ENCODE measurements around the gene ACTG1.

Gene ACTG1

DNA sequence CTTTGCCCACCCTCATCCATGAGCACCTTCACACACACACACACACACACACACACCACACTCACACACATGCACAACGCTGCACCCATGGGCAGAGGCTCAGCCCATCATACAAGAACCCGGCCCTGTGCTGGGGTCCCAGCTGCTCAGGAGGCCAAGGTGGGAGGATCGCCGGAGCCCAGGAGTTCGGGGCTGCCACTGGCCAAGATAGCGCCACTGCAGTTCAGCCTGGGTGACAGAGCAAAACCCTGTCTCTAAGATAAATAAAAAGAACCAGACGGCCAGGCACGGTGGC, 12.2 kb upstream of the ACTG1 start:
- no peaks in the 10 kb centered on the region for H3K9me3 ChIP-seq (ENCODE audit: severe bottlenecking)
- H3K27ac ChIP-seq, result no peak overlapping the region
- TF ChIP-seq CTCF (IDR thresholded peaks at IDR 0.05; ENCODE audit: low read depth, low read length), result no peak
- H3K27me3 ChIP-seq (ENCODE audit: insufficient read depth, low read depth, severe bottlenecking), result no peaks in the 10 kb centered on the region
- H3K36me3 ChIP-seq, result no peaks in the 10 kb centered on the region
- H3K4me3 ChIP-seq (ENCODE audit: low read depth, low read length), result no peak overlapping the region
- DNase-seq, result no peak

GRCh38 chr17:81524039-81524864, 11.7 kb upstream of the ACTG1 start:
- Histone ChIP-seq H3K27ac (no peak overlapping the region), H3K4me3 (ENCODE audit: low read depth, low read length) (no peak overlapping the region), H3K36me3 (no peaks in the 10 kb centered on the region), H3K27me3 (ENCODE audit: insufficient read depth, low read depth, severe bottlenecking) (no peaks in the 10 kb centered on the region), H3K9me3 (ENCODE audit: severe bottlenecking) (no peaks in the 10 kb centered on the region)
- no peak for TF ChIP-seq CTCF (IDR thresholded peaks at IDR 0.05; ENCODE audit: low read depth, low read length)
- DNase-seq, result no peak

DNA sequence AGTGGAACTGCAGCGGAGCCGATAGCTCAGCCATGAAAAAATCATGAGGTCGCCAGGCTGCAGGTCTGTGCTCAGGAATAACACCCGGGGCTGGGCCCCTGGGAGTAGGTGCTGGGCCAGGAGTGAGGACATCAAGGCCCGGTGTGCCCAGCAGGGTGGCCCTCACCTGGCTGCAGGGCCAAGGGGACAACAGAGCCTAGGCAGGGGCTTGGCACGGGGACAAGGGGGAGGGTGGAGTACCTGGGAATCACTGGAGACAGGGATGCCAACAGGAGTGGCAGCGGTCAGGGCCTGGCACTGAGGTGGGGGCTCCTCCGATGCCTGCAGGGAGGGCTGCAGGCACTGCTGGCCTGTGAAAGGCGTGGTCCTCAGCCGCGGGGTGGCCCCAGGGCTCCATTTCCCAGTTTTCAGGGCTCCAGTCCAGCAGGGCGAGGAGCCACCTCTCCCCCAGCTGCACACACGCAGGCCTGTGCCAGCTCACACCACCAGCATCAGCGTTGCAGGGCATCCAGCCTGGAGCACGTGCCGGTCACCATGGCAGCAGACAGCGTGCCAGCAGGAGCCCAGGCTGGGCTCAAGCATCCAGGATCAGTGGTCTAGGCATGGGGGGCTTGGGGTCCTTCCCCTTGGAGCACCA, 10.9 kb upstream of the ACTG1 start:
- Histone ChIP-seq H3K27me3 (ENCODE audit: insufficient read depth, low read depth, severe bottlenecking) (no peaks in the 10 kb centered on the region), H3K36me3 (no peaks in the 10 kb centered on the region), H3K9me3 (ENCODE audit: severe bottlenecking) (no peaks in the 10 kb centered on the region), H3K4me3 (ENCODE audit: low read depth, low read length) (no peak overlapping the region), H3K27ac (no peak overlapping the region)
- no peak for DNase-seq
- TF ChIP-seq CTCF (IDR thresholded peaks at IDR 0.05; ENCODE audit: low read depth, low read length), result no peak; the same call in 1 of the 2 replicates

- peak; percentile 70 for DNase-seq
- H3K4me3 ChIP-seq (ENCODE audit: low read depth, low read length), result no peak overlapping the region
- TF ChIP-seq CTCF (IDR thresholded peaks at IDR 0.05; ENCODE audit: low read depth, low read length), result peak; percentile 25; the same call in 1 of the 2 replicates
These were observed 10.1 kb upstream of the ACTG1 start for GRCh38 chr17:81522491-81523401.

DNA sequence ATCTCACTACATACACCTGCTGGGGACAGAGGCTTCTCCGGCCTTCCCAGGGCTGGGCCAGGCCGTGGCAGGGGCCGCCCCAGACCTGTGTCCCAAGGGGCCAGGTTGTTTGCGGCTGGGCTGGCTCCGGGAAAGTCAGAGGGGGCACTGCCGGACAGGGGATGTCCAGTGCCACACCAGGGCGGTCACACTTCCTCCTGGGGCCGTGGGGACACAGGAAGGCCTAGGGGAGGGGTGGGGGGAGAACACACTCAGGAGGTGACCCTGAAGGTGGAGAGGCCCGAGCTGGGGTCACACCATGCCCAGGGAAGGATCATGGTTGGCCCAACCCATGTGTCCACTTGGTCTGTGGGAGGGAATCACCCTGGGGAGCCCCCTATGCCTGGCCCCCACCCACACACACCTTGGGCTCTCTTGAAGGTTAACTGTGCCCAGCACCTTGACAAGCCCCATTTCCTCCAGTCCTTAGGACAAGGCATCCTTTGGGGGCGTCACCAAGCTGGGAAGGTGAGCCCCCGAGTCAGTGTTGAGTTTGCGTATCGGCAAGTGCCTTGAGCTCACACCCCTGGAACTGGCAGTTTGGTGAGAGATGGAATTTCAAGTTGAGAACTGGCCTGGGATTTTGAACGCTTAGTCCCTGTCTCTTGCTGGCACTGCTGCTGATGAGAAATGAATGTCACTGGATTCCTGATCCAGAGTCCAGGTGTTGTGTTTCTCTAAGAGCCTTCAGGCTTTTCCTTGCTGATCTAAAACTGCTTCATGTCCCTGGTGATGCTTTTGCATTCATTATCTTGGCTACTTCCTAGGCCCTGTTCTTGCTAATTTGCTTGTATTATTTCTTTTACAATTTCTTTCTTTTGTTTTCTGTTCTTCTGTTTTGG, 7.7 kb upstream of the ACTG1 start:
- H3K27ac ChIP-seq, result peak overlapping the region; percentile 59
- no peak for TF ChIP-seq CTCF (IDR thresholded peaks at IDR 0.05; ENCODE audit: low read depth, low read length)
- no peaks in the 10 kb centered on the region for H3K27me3 ChIP-seq (ENCODE audit: insufficient read depth, low read depth, severe bottlenecking)
- H3K36me3 ChIP-seq, result no peaks in the 10 kb centered on the region; the same call in 1 of the 2 replicates
- H3K9me3 ChIP-seq (ENCODE audit: severe bottlenecking), result no peaks in the 10 kb centered on the region
- DNase-seq, result no peak
- H3K4me3 ChIP-seq (ENCODE audit: low read depth, low read length), result peak overlapping the region; percentile 41

More at GRCh38 chr17:81522491-81523401, 10.1 kb upstream of the ACTG1 start:
- no peaks in the 10 kb centered on the region for H3K9me3 ChIP-seq (ENCODE audit: severe bottlenecking)
- H3K27ac ChIP-seq, result no peak overlapping the region
- no peaks in the 10 kb centered on the region for H3K27me3 ChIP-seq (ENCODE audit: insufficient read depth, low read depth, severe bottlenecking)
- H3K36me3 ChIP-seq, result no peaks in the 10 kb centered on the region

Data from WERI-Rb-1 (cell line).